ENCODE data around the gene MAP2.

Gene MAP2

DNA sequence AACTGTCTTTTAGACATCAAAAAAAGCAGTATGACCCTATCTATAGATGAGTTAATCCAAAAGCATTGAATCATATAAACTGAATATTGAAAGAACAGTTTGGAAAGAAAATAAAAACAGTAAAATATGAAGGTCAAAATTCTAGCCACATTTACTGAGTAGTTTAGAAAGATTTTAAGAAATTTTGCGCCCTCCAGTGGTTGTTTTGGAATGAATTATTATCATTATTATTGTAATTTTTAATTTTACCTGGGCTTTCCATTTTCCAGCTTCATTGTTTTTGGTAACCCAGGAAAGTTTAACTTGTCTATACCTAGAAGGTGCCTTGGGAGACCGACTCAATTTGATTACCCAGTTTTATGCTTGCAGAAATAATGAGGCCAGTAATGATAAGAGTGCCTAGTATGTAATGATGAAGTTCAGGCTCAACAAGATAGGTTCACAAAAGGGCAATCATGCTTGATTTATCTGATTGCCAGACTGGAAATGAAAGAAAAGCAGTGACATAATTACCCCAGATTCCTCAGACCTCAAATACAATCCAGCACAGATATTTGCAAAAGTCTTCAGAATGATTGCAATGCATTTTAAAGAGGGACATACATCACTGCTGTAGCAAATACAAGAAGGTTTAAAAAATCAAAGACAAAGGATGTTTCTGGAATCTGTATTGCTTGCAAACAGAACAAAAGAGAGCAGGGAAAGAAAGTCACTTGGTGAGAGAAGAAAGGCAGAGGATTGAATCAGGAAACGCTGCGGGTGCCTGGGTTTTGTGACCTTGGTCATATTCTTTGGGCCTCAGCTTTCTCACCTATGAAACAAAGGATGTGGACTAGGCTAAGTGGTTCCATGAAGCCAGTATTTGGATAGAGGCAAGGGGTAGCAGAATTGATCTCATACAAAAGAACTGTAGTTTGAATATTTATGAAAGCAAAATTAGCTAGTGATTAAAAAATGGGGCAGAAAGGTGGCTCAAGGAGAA is 153.8 kb downstream of the MAP2 start:
- Histone ChIP-seq H4K20me1 (ENCODE audit: insufficient read depth) (no peaks in the 10 kb centered on the region), H3K4me2 (no peak overlapping the region), H3K9ac (no peak overlapping the region), H3K4me1 (ENCODE audit: low read depth, poor library complexity, severe bottlenecking) (no peaks in the 10 kb centered on the region), H3K79me2 (ENCODE audit: insufficient read depth, low read depth) (no peaks in the 10 kb centered on the region), H3K27me3 (ENCODE audit: insufficient read depth, low read depth) (no peaks in the 10 kb centered on the region), H3K27ac (no peak overlapping the region), H2AFZ (ENCODE audit: low read depth) (no peak overlapping the region), H3K4me3 (IDR thresholded peaks at IDR 0.05; ENCODE audit: insufficient read depth, low read depth, low read length) (no peak overlapping the region), H3K36me3 (ENCODE audit: insufficient read depth) (no peaks in the 10 kb centered on the region)
- TF ChIP-seq, protein P1, sequence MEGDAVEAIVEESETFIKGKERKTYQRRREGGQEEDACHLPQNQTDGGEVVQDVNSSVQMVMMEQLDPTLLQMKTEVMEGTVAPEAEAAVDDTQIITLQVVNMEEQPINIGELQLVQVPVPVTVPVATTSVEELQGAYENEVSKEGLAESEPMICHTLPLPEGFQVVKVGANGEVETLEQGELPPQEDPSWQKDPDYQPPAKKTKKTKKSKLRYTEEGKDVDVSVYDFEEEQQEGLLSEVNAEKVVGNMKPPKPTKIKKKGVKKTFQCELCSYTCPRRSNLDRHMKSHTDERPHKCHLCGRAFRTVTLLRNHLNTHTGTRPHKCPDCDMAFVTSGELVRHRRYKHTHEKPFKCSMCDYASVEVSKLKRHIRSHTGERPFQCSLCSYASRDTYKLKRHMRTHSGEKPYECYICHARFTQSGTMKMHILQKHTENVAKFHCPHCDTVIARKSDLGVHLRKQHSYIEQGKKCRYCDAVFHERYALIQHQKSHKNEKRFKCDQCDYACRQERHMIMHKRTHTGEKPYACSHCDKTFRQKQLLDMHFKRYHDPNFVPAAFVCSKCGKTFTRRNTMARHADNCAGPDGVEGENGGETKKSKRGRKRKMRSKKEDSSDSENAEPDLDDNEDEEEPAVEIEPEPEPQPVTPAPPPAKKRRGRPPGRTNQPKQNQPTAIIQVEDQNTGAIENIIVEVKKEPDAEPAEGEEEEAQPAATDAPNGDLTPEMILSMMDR (conservative IDR thresholded peaks at IDR 0.05; ENCODE audit: low read depth, low read length), result peak; percentile 63

DNA sequence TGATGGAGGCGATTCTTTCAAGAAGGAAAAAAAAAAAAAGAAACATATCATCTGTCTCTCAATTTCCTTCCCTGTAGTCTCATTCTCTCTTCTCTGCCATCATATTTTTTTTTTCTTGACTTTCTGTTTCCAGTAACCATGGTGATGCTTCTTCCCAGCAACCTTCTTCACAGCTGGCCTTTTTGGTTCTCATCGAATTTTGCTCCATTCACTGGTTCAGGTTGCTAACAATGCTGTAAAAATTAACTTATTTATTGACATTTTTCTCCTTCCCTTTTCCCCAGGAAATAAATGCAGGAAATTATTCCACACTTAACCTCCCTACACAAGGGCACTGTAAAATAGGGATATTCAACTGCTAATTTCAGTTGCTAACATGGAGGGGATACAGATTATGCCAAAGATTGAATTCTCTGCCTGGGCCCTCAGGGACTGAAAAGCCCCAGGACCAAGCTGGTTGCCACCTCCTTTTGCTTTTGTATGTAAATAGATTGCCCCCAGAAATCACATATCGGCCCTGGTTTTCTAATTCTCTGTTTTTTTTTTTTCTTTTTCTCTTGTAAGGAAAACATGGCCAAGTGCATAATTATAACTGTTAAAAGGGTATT is 154.7 kb downstream of the MAP2 start:
- no peak overlapping the region for H2AFZ ChIP-seq (ENCODE audit: low read depth)
- H3K27me3 ChIP-seq (ENCODE audit: insufficient read depth, low read depth), result no peaks in the 10 kb centered on the region
- no peaks in the 10 kb centered on the region for H3K36me3 ChIP-seq (ENCODE audit: insufficient read depth)
- H4K20me1 ChIP-seq (ENCODE audit: insufficient read depth), result no peaks in the 10 kb centered on the region
- TF ChIP-seq, protein P1 (conservative IDR thresholded peaks at IDR 0.05; ENCODE audit: low read depth, low read length), result no peak
- no peak overlapping the region for H3K9ac ChIP-seq
- no peak overlapping the region for H3K4me2 ChIP-seq
- no peaks in the 10 kb centered on the region for H3K79me2 ChIP-seq (ENCODE audit: insufficient read depth, low read depth)
- no peak overlapping the region for H3K4me3 ChIP-seq (IDR thresholded peaks at IDR 0.05; ENCODE audit: insufficient read depth, low read depth, low read length)
- no peaks in the 10 kb centered on the region for H3K4me1 ChIP-seq (ENCODE audit: low read depth, poor library complexity, severe bottlenecking)
- no peak overlapping the region for H3K27ac ChIP-seq

DNA sequence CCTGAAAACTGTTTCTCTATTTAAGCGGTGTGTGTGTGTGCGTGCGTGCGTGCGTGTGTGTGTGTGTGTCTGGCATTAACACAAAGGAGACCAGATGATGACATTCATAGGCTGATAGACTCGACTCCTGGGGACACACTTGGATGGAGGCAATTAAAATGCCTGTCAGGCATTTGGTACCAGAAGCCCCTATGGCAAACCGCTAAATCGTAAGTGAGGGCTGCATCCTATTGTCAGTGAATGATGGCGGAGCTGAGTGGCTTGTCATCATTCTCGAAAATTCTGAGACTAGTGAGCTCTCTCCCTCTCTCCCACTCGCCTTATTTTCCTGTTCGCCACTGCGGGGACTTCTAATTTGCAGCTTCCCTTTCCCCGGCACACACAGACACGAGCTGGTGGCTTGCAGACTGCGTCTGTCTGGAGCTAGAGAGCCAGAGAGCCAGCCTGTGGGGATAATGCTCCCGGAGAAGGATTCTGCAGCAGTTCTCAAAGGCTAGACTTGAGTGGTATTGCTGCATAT is 155.4 kb downstream of the MAP2 start:
- H3K27me3 ChIP-seq (ENCODE audit: insufficient read depth, low read depth), result no peaks in the 10 kb centered on the region
- no peaks in the 10 kb centered on the region for H4K20me1 ChIP-seq (ENCODE audit: insufficient read depth)
- no peak overlapping the region for H3K4me3 ChIP-seq (IDR thresholded peaks at IDR 0.05; ENCODE audit: insufficient read depth, low read depth, low read length)
- no peaks in the 10 kb centered on the region for H3K79me2 ChIP-seq (ENCODE audit: insufficient read depth, low read depth)
- no peaks in the 10 kb centered on the region for H3K36me3 ChIP-seq (ENCODE audit: insufficient read depth)
- no peak overlapping the region for H2AFZ ChIP-seq (ENCODE audit: low read depth)
- TF ChIP-seq, protein P1 (conservative IDR thresholded peaks at IDR 0.05; ENCODE audit: low read depth, low read length), result no peak
- H3K4me1 ChIP-seq (ENCODE audit: low read depth, poor library complexity, severe bottlenecking), result no peaks in the 10 kb centered on the region
- H3K9ac ChIP-seq, result no peak overlapping the region
- H3K27ac ChIP-seq, result no peak overlapping the region
- H3K4me2 ChIP-seq, result no peak overlapping the region

DNA sequence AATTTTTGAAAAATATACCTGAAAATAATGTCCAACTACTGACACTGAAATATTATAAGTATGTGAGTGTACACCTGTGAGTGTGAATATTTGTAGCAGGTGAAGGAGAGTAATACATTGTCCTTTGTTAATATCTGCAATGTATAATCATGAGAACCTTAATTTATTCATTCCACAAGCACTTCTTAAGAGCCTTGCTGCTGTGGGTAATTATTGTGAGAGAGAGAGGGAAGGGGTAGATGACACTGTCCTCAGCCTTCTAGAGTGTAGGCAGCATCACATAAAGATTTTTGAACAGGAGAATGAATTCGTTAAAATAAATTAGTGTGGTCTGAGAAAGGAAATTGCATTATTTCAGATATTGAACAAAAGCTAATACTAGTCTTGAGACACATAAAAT is 157.2 kb downstream of the MAP2 start:
- Histone ChIP-seq H3K4me2 (no peak overlapping the region), H3K27me3 (ENCODE audit: insufficient read depth, low read depth) (no peaks in the 10 kb centered on the region), H3K4me3 (IDR thresholded peaks at IDR 0.05; ENCODE audit: insufficient read depth, low read depth, low read length) (no peak overlapping the region), H3K36me3 (ENCODE audit: insufficient read depth) (no peaks in the 10 kb centered on the region), H4K20me1 (ENCODE audit: insufficient read depth) (no peaks in the 10 kb centered on the region), H3K27ac (no peak overlapping the region), H3K9ac (no peak overlapping the region), H3K79me2 (ENCODE audit: insufficient read depth, low read depth) (no peaks in the 10 kb centered on the region), H3K4me1 (ENCODE audit: low read depth, poor library complexity, severe bottlenecking) (no peaks in the 10 kb centered on the region), H2AFZ (ENCODE audit: low read depth) (no peak overlapping the region)
- TF ChIP-seq, protein P1 (conservative IDR thresholded peaks at IDR 0.05; ENCODE audit: low read depth, low read length), result no peak

Data from KMS-11 (cell line).